Measurements from ENCODE around the gene ANKRD42. TPM values are rescaled to one million over a fixed set of nuclear protein-coding genes. Genes with fewer than 3 reads are reported as not detected.

ANKRD42 gene
- total and polyA plus RNA-seq, 4 experiments from 2014 or later, result 3.9 to 12.4 (median 6.6) TPM

GRCh38 chr11:83284501-83285150, 91.1 kb downstream of the ANKRD42 start:
- Mint-ChIP-seq H3K4me3 (peak overlapping the region; percentile 94 to 99 (median 98)), H3K4me1 (peaks cover 33 to 54% (median 41%) of the 10 kb centered on the region in 4 donors), H3K27ac (peak overlapping the region; percentile 98 to 100 (median 100)), H3K27me3 (no peaks in the 10 kb centered on the region), H3K36me3 (peaks cover 12 to 30% of the 10 kb centered on the region in 2 donors), H3K9me3 (peaks cover 0 to 3% (median 0%) of the 10 kb centered on the region in 8 donors)
- POLR2A ChIA-PET (ENCODE audit: partially characterized antibody), result interaction anchor here (3.5 to 4.1 kb wide), 2 partner anchors 129 to 383 kb away, joined by 47 to 72 read pairs; partner anchors contain the start of genes DDIAS, PCF11 and PRCP
- H3K4me1 ChIP-seq (ENCODE audit: insufficient read depth, low read length), result peaks cover 42% of the 10 kb centered on the region
- H3K4me3 ChIP-seq (ENCODE audit: low read length in 2 of 2), result peak overlapping the region; percentile 89 to 92
- H3K27ac ChIP-seq (ENCODE audit: low read depth, low read length), result peak overlapping the region; percentile 95
- intact Hi-C loops (cut with micrococcal nuclease), result loop anchor here (5.0 kb wide), 1 partner anchor 1417 kb away; no protein-coding TSS in a partner anchor
- DNase-seq, result peak in 2 of 5 donors; percentile 1 to 2
- H3K27me3 ChIP-seq (ENCODE audit: insufficient read depth, low read length), result no peaks in the 10 kb centered on the region
- H3K9me3 ChIP-seq (ENCODE audit: control insufficient read depth in 1 of 2, low read length in 2 of 2), result no peaks in the 10 kb centered on the region
- no peaks in the 10 kb centered on the region for H3K36me3 ChIP-seq (ENCODE audit: insufficient read depth, low read length)
- CTCF ChIA-PET (ENCODE audit: partially characterized antibody), result interaction anchor here (1.1 to 5.9 kb wide), 3 partner anchors 8 to 416 kb away, joined by 3 to 30 read pairs (median 3); partner anchors contain the start of gene DDIAS

DNA sequence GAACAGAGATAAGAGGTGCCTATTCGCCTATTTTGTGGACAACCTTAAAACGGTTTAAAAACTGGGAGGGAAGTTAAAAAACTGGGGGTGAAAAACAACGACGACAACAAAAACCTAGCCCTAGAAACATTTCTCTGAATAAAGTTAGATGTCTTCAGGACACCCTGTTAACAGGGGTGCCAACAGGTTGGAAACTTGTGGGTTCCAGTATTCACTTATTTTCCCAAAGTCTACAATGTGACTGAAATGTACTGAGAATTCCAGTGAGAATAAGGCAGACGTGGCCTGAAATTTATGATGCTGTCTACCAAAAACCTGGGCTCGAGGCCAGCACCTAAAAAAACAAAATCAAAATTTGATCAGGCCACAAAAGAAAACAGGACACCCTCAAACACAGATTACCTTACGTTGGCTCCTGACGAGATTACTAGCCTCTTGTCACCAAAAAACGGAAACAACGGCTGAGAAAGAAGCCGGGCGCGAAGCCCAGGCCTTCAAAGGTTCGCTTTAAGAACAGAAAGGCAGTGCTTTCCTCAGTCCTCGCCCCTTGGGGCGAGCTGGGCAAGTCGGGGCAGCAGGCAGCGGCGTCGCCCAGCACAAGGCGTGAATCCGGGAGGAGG, 91.7 kb downstream of the ANKRD42 start:
- Histone ChIP-seq H3K4me3 (ENCODE audit: low read length in 2 of 2) (peak overlapping the region; percentile 89 to 92), H3K27ac (ENCODE audit: low read depth, low read length) (peak overlapping the region; percentile 95), H3K4me1 (ENCODE audit: insufficient read depth, low read length) (peaks cover 42% of the 10 kb centered on the region), H3K36me3 (ENCODE audit: insufficient read depth, low read length) (no peaks in the 10 kb centered on the region), H3K9me3 (ENCODE audit: control insufficient read depth in 1 of 2, low read length in 2 of 2) (no peaks in the 10 kb centered on the region), H3K27me3 (ENCODE audit: insufficient read depth, low read length) (no peaks in the 10 kb centered on the region)
- DNase-seq, result no peak
- Mint-ChIP-seq H3K27ac (peak overlapping the region; percentile 98 to 100 (median 100)), H3K9me3 (peaks cover 0 to 3% (median 0%) of the 10 kb centered on the region in 8 donors), H3K4me1 (peaks cover 31 to 51% (median 39%) of the 10 kb centered on the region in 4 donors), H3K27me3 (no peaks in the 10 kb centered on the region), H3K36me3 (peaks cover 9 to 24% of the 10 kb centered on the region in 2 donors), H3K4me3 (peak overlapping the region; percentile 94 to 99 (median 98))
- intact Hi-C loops (cut with micrococcal nuclease), result loop anchor here (5.0 kb wide), 1 partner anchor 1418 kb away; no protein-coding TSS in a partner anchor
- POLR2A ChIA-PET (ENCODE audit: partially characterized antibody), result interaction anchor here (0.6 to 4.1 kb wide), 10 partner anchors 8 to 387 kb away, joined by 3 to 72 read pairs (median 5); partner anchors contain the start of genes ANKRD42, DDIAS, PCF11 and PRCP
- CTCF ChIA-PET (ENCODE audit: partially characterized antibody), result interaction anchor here (0.8 to 2.8 kb wide), 5 partner anchors 35 to 418 kb away, joined by 3 to 16 read pairs (median 6); partner anchors contain the start of genes DDIAS, PCF11 and PRCP

DNA sequence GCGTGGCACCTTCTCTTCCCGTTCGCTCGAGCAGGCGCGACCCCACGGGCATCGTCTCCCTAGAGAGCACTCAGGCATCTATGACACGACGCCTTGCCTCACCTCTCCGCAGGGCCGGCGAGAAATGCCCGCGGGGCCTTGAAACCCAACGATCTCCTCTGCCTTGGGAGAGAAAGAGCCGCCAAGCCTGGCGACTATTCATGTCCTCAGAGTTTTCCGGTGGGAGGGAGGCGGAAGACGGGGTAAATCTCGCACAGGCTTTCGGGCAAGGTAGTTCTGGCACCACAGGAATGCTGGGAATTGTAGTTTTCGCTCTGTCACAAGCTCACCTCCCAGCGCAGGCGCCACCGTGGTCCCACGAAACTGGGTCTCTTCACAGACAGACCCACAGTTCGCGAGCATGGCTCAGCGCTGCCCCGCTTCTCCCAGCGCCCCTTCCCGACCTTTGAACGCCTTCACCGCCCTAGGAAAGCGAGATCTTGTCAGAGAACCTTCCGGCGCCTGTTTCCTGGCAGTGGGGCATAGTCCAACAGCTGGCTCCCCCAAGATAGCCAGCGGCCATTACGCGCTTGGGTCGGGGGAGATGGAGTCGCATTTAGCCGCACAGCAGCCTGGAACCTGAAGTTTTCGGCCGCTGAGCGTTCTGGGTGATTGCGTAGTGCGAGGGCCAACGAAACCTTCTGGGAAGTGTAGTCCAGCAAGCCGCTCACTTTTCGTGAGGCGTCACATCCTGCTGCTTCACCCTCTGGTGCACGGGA, 92.4 kb downstream of the ANKRD42 start, which contains the start of gene CCDC90B:
Gene CCDC90B, minus strand, starts transcription at position 597 of the 758 bp plus-strand sequence. Its CDS starts 395 bp downstream, at position 202.
- Histone ChIP-seq H3K27ac (ENCODE audit: low read depth, low read length) (peak within 1 kb of the TSS; percentile 95), H3K36me3 (ENCODE audit: insufficient read depth, low read length) (no peaks in the 10 kb centered on the region), H3K27me3 (ENCODE audit: insufficient read depth, low read length) (no peaks in the 10 kb centered on the region), H3K4me3 (ENCODE audit: low read length in 2 of 2) (peak within 1 kb of the TSS; percentile 89 to 92), H3K4me1 (ENCODE audit: insufficient read depth, low read length) (peaks cover 42% of the 10 kb centered on the region), H3K9me3 (ENCODE audit: control insufficient read depth in 1 of 2, low read length in 2 of 2) (no peaks in the 10 kb centered on the region)
- H3K27ac Mint-ChIP-seq, result peak within 1 kb of the TSS; percentile 98 to 100 (median 100)
- ChIA-PET POLR2A (ENCODE audit: partially characterized antibody) (interaction anchor here (0.6 to 4.1 kb wide), 11 partner anchors 9 to 388 kb away, joined by 3 to 72 read pairs (median 4); partner anchors contain the start of genes ANKRD42, DDIAS, PCF11 and PRCP), CTCF (ENCODE audit: partially characterized antibody) (interaction anchor here (0.8 to 2.8 kb wide), 5 partner anchors 36 to 418 kb away, joined by 3 to 16 read pairs (median 6); partner anchors contain the start of genes DDIAS, PCF11 and PRCP)
- peak; percentile 95 to 97 (median 97) for DNase-seq
- peaks cover 0 to 3% (median 0%) of the 10 kb centered on the region in 8 donors for H3K9me3 Mint-ChIP-seq
- peak within 1 kb of the TSS; percentile 94 to 99 (median 98) for H3K4me3 Mint-ChIP-seq
- H3K4me1 Mint-ChIP-seq, result peaks cover 26 to 46% (median 34%) of the 10 kb centered on the region in 4 donors
- no peaks in the 10 kb centered on the region for H3K27me3 Mint-ChIP-seq
- intact Hi-C loops (cut with micrococcal nuclease), result loop anchor here (1.0 to 5.0 kb wide), 6 partner anchors 93 to 1419 kb away; partner anchors contain the start of genes ANKRD42, DDIAS, FAM181B and PCF11
- peaks cover 4 to 20% of the 10 kb centered on the region in 2 donors for H3K36me3 Mint-ChIP-seq

DNA sequence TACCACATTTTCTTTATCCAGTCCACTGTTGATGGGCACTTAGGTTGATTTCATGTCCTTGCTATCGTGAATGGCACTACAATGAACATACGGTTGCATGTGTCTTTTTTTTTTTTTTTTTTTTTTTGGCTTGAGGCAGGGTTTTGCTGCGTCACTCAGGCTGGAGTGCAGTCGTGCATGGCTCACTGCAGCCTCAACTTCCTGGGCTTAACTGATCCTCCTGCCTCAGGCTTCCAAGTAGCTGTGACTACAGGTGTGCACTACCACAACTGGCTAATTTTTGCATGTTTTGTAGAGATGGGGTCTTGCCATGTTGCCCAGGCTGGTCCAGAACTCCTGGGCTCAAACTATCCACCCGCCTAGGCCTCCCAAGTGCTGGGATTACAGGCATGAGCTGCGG, 94.1 kb downstream of the ANKRD42 start:
- Mint-ChIP-seq H3K4me3 (peak overlapping the region in 3 of 8 donors; percentile 44 to 57 (median 53)), H3K27ac (peak overlapping the region in 4 of 7 donors; percentile 69 to 100 (median 99)), H3K9me3 (peaks cover 0 to 3% (median 0%) of the 10 kb centered on the region in 8 donors), H3K36me3 (peaks cover under 1 to 17% of the 10 kb centered on the region in 2 donors), H3K27me3 (peaks cover 0 to 1% of the 10 kb centered on the region in 2 donors), H3K4me1 (peaks cover 22 to 39% (median 27%) of the 10 kb centered on the region in 4 donors)
- Histone ChIP-seq H3K4me1 (ENCODE audit: insufficient read depth, low read length) (peaks cover 32% of the 10 kb centered on the region), H3K4me3 (ENCODE audit: low read length in 2 of 2) (no peak overlapping the region), H3K9me3 (ENCODE audit: control insufficient read depth in 1 of 2, low read length in 2 of 2) (no peaks in the 10 kb centered on the region), H3K27me3 (ENCODE audit: insufficient read depth, low read length) (no peaks in the 10 kb centered on the region), H3K27ac (ENCODE audit: low read depth, low read length) (no peak overlapping the region), H3K36me3 (ENCODE audit: insufficient read depth, low read length) (no peaks in the 10 kb centered on the region)
- intact Hi-C loops (cut with micrococcal nuclease), result loop anchor here (2.0 to 5.0 kb wide), 2 partner anchors 555 to 1420 kb away; partner anchors contain the start of gene FAM181B
- no peak for DNase-seq
- ChIA-PET POLR2A (ENCODE audit: partially characterized antibody) (interaction anchor here (0.7 to 1.3 kb wide), 2 partner anchors 131 to 211 kb away, joined by 3 to 4 read pairs; partner anchors contain the start of gene PCF11), CTCF (ENCODE audit: partially characterized antibody) (interaction anchor here (2.8 kb wide), 1 partner anchor 387 kb away, joined by 16 read pairs; the partner anchor contains the start of genes DDIAS and PRCP)

- intact Hi-C loops (cut with micrococcal nuclease), result no loop called here
- Mint-ChIP-seq H3K36me3 (no peaks in the 10 kb centered on the region), H3K4me1 (peaks cover 3 to 5% (median 4%) of the 10 kb centered on the region in 4 donors), H3K9me3 (no peaks in the 10 kb centered on the region), H3K27ac (peak overlapping the region in 2 of 7 donors; percentile 35 to 41), H3K4me3 (peak overlapping the region in 6 of 8 donors; percentile 12 to 69 (median 44)), H3K27me3 (peaks cover 7 to 12% of the 10 kb centered on the region in 2 donors)
- no peak overlapping the region for H3K4me3 ChIP-seq (ENCODE audit: low read length in 2 of 2)
- no peaks in the 10 kb centered on the region for H3K36me3 ChIP-seq (ENCODE audit: insufficient read depth, low read length)
- no peaks in the 10 kb centered on the region for H3K4me1 ChIP-seq (ENCODE audit: insufficient read depth, low read length)
- peak in 4 of 5 donors; percentile 26 to 45 (median 28) for DNase-seq
- ChIA-PET CTCF (ENCODE audit: partially characterized antibody) (interaction anchor here (0.7 to 2.9 kb wide), 17 partner anchors 10 to 525 kb away, joined by 3 to 30 read pairs (median 5); partner anchors contain the start of genes DDIAS and PRCP), POLR2A (ENCODE audit: partially characterized antibody) (interaction anchor here (0.6 kb wide), 1 partner anchor 106 kb away, joined by 3 read pairs; no protein-coding TSS in a partner anchor)
- no peak overlapping the region for H3K27ac ChIP-seq (ENCODE audit: low read depth, low read length)
- no peaks in the 10 kb centered on the region for H3K27me3 ChIP-seq (ENCODE audit: insufficient read depth, low read length)
- no peaks in the 10 kb centered on the region for H3K9me3 ChIP-seq (ENCODE audit: control insufficient read depth in 1 of 2, low read length in 2 of 2)
Observed at GRCh38 chr11:83292709-83293456, 99.4 kb downstream of the ANKRD42 start.

Measured in CD4-positive, alpha-beta memory T cell (primary cell).